Stimulated activated CD8-positive, alpha-beta memory T cell treated with anti-CD3 and anti-CD28 coated beads, Interleukin-2, amount 100 ng/mL, for 48 hours (primary cell): Measurements from ENCODE around the gene ADAMTS4.
A peak's percentile ranks its signal among the peaks of the same experiment; 100 is the strongest.
"Not testable (repeated sequence)": the region's sequence is repeated elsewhere in the genome, so short reads cannot be mapped to it uniquely, and the experiment has no call there.

ENCODE experiments used
- DNase-seq, 2 donors: peaks; one replicate each; pipeline ENCODE4 v3.0.0-alpha.2; 2020; ENCODE audit warnings: low read depth in 2 of 2

ADAMTS4 gene, protein sequence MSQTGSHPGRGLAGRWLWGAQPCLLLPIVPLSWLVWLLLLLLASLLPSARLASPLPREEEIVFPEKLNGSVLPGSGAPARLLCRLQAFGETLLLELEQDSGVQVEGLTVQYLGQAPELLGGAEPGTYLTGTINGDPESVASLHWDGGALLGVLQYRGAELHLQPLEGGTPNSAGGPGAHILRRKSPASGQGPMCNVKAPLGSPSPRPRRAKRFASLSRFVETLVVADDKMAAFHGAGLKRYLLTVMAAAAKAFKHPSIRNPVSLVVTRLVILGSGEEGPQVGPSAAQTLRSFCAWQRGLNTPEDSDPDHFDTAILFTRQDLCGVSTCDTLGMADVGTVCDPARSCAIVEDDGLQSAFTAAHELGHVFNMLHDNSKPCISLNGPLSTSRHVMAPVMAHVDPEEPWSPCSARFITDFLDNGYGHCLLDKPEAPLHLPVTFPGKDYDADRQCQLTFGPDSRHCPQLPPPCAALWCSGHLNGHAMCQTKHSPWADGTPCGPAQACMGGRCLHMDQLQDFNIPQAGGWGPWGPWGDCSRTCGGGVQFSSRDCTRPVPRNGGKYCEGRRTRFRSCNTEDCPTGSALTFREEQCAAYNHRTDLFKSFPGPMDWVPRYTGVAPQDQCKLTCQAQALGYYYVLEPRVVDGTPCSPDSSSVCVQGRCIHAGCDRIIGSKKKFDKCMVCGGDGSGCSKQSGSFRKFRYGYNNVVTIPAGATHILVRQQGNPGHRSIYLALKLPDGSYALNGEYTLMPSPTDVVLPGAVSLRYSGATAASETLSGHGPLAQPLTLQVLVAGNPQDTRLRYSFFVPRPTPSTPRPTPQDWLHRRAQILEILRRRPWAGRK

DNA sequence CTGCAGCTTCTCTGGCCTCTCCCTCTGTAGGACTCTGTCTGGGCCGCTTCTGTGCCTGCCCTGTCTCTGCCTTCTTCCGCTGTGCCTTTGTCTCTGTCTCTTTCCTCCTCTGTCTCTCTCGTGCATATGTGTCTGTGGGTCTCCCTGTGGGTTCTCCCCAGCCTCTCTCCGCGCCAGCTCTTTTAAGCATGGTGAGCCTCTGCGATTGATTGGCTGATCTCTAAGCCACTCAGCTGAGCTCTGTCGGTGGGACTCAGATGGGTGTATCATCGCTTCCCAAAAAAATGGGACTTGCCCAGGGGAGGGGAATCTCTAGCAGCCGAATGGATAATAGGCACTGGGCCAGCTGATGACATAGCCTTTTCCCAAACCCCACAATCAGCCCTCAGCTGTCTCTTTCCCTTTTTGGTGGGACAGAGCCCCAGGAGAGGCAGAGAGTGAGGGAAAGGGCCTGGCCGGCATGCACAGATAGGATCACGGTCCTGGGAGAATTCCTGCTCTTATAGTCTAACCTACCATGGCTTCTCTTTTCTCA lies at the start of gene ADAMTS4:
ADAMTS4 (minus strand) TSS at position 158 of the 535 bp plus-strand sequence. CDS start 427 bp downstream, outside the sequence.
- no peak for DNase-seq

DNA sequence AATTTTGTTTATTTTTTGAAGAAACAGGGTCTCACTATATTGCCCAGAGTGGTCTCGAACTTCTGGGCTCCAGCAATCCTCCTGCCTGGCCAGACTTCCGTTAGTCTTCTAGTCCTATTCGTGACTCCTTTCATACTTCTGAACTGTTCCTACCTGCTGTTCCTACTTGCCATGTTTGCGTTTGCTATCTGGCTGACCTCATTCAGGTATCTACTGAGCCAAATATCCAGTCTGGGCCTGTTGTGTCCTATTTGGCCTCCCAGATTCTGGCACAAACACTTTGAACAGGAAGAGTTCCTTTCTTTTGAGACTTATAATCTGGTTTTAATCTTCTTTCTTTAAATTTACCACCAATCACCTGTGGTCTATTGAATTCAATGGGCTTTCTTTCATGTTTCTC lies 46.0 kb upstream of the ADAMTS4 start:
- no peak for DNase-seq

DNA sequence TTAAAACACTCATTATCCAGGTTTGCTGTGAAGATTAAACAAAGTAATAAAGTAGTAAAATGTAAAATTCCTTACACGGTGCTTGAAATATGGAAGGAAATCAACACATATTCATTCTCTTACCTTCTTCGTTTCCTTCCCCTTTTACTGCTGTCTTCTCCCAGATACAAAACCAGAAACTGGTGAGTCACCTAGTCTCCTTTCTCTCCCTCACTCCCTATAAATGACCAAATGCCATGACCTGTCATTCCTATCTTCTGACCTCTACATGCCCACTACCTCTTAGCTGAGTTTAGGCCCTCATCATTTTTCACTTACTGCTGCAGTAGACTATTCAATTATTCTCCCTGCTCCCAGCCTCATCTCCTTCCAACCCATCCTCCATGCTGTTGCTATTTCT lies 43.5 kb upstream of the ADAMTS4 start:
- DNase-seq: no peak

DNA sequence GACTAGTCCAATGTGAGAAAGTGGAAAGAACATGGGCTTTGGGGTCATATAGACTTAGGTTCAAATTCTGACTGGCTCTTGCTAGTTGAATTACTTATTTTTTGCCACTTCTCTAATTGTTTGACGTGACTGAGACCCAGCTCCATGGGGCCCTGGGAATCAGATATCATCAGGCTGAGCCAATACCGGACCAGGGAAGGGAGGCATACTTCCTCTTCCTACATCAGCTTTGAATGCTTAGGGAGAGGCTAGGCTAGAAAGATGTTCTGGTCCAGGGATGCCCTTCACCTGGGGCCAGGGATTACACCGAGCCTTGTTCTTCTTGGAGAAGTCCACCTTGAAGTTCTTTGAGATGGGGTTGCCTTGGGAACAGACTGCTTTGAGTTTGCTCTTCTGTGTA lies 42.8 kb upstream of the ADAMTS4 start:
- DNase-seq: no peak

- DNase-seq: no peak
Observed at GRCh38 chr1:161238039-161238473, 39.2 kb upstream of the ADAMTS4 start, which contains the start of gene NR1I3. Gene NR1I3, minus strand, starts transcription at chr1:161238203. Its CDS starts 1,638 bp downstream, at chr1:161236565.

GRCh38 chr1:161235957-161236775 lies 37.3 kb upstream of the ADAMTS4 start:
- DNase-seq: no peak

GRCh38 chr1:161233102-161233501 lies 34.2 kb upstream of the ADAMTS4 start:
- no peak for DNase-seq

DNA sequence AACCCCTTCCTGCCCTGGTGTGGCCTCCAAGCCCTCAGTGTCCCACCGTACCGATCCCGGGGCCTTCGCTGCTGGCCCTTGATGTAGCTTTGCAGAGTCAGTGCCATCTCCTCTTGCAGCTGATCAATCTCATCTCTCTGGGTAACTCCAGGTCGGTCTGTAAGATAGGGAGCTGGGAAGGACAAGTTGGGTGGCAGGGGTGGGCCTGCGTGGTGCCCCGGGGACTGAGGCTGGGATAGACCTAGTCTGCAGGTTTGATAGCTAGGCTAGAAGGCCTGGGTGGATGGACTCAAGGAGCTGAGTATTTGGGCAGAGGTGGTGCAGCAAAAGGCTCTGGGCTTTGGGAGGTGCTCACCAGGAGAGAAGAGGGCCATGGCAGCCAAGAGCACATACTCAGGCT lies 31.9 kb upstream of the ADAMTS4 start:
- DNase-seq: no peak

GRCh38 chr1:161229896-161230295 lies 31.0 kb upstream of the ADAMTS4 start:
- no peak for DNase-seq

GRCh38 chr1:161228032-161228431 lies 29.2 kb upstream of the ADAMTS4 start:
- DNase-seq: no peak

GRCh38 chr1:161227196-161227871 lies 28.5 kb upstream of the ADAMTS4 start:
- peak; percentile 82 to 84 for DNase-seq

- DNase-seq: no peak
Observed at GRCh38 chr1:161226759-161227158, 27.9 kb upstream of the ADAMTS4 start.

- DNase-seq: no peak
Observed at GRCh38 chr1:161226320-161226711, 27.5 kb upstream of the ADAMTS4 start.

DNA sequence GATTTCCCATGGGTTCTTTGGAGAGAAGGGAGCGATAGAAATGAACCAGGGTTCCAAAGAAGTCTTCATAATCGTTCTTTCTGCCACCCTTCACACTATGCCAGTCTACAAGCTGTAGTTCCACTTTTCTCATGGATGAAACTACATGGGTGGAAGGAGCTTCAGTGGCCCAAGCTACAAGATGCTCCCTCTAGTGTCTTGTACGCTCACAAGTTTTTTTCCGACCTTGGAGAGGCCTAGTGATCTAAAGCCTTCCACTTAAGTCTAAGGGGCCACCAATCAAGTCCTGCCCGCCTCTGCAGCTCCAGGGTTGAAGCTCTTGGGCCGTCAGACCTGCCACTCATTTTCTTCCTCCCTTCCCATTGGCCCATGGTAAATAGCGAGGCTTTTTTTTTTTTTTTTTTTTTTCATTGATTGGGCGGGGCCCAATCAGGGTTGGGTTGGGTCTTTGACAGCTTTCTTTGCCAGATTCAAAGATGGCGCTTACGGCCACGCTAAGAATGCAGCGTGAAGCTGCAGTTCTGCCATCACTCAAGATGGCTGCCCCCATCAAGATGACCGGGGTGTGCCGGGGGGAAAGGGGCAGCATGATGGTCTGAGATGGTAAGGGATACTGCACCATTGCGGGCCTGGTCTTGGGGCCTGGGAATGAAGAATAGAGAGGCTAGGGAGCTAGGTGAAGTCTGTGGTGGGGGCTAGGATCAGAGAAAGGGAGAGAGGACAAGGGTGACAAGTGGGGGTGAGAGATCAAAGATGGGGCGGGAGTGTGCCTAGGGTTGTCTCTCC lies 26.9 kb upstream of the ADAMTS4 start, which contains the start of gene TOMM40L:
TOMM40L (plus strand) TSS at position 527 of the 786 bp plus-strand sequence. CDS start 430 bp downstream, outside the sequence.
- peak; percentile 68 to 69 for DNase-seq

- no peak for DNase-seq
Observed at GRCh38 chr1:161225178-161225533, 26.3 kb upstream of the ADAMTS4 start.

DNA sequence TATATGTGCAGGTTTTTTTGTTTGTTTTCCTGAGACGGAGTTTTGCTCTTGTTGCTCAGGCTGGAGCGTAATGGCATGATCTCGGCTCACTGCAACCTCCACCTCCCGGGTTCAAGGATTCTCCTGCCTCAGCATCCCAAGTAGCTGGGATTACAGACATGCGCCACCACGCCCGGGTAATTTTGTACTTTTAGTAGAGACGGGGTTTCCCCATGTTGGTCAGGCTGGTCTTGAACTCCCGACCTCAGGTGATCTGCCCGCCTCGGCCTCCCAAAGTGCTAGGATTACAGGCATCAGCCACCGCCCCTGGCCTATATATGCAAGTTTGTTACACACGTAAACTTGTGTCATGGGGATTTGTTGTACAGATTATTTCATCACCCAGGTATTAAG lies 25.8 kb upstream of the ADAMTS4 start:
- DNase-seq: not testable (repeated sequence)

- no peak for DNase-seq
Observed at GRCh38 chr1:161223805-161224694, 25.2 kb upstream of the ADAMTS4 start.

DNA sequence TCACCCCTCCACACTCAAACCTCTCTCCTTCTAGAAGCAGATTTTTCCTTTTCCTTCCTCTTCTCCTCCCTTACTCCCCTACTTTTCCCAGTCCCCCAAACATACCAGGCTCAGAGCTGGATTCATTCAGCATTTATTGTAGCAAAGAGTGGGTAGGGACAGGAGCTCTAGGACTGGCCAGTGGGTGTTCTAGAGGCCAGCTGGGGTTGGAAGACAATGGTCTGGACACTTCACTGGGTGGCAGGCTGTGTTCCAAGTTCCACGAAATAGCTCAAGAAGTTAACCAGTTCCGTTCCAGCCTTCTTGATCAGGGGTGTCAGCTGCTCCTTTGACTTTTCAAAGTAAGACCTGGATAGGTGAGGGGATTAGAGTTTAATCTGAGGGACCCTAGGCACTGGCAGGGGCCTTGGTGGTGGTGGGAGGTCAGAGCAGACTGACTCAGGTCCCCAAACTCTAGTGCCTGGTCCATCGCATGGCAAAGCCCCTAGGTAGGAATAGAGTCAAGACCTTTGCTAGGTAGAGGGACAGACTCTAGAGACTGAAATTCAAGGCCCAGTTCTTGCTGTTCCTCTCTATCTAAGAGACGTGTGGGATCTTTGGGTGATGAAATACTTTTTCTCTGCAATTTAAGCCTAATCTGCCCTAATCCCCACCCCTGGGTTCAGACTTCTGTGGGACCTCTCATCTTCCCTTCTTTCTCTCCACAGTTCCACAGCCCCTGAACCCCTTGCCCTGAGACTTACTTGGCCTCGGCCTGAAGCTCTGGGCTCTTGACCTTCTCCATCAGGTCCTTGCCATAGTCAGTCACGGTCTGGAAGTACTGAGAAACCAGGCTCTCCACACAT lies 23.5 kb upstream of the ADAMTS4 start:
- no peak for DNase-seq
